PC-9 (cell line): Measurements from ENCODE around the gene HMX1. TPM values are rescaled to one million over a fixed set of nuclear protein-coding genes. Genes with fewer than 3 reads are reported as not detected.

ENCODE experiments used
- BruUV-seq: library from RNA; stranded (reverse); fragments of 400-500 nt; replicated peaks from 2 replicates; lab custom pipeline; 2021; lab: Mats Ljungman, UMichigan
- CTCF ChIA-PET: fragments of 300-600 bp; sonication (Branson Sonifier 250); formaldehyde crosslinking; loops from one replicate; lab custom pipeline; 2022; ENCODE audit warnings: antibody characterized with exemption; lab: Charles Lee
- POLR2A ChIA-PET: fragments of 300-600 bp; sonication (Branson Sonifier 250); formaldehyde crosslinking; loops from one replicate; lab custom pipeline; 2022; ENCODE audit warnings: antibody characterized with exemption; ENCODE audit not compliant: unreplicated experiment; lab: Charles Lee
- DNase-seq, 2 experiments: peaks; one replicate each; pipeline versions ENCODE4 v3.0.0 to v3.0.0-alpha.2; 2015 to 2022; ENCODE audit warnings: mixed read lengths in 1 of 2
- H2AFZ ChIP-seq: fragments of 200-600 bp; sonication (generic); 2 replicates; pipeline ENCODE4 v1.8.1; 2017; ENCODE audit warnings: antibody characterized with exemption
- H3F3A ChIP-seq: fragments of 200-600 bp; sonication (generic); 2 replicates; pipeline ENCODE4 v1.8.1; 2017; ENCODE audit warnings: antibody characterized with exemption, mild to moderate bottlenecking, low read depth; ENCODE audit not compliant: insufficient read depth
- H3K27ac ChIP-seq: fragments of 200-600 bp; sonication (generic); 2 replicates; pipeline ENCODE4 v1.6.1; 2016; ENCODE audit warnings: mixed run types
- H3K27me3 ChIP-seq: fragments of 200-600 bp; sonication (generic); 2 replicates; pipeline ENCODE4 v1.6.1; 2016; ENCODE audit warnings: low read depth, mixed run types; ENCODE audit not compliant: insufficient read depth
- H3K36me3 ChIP-seq: fragments of 200-600 bp; sonication (generic); 2 replicates; pipeline ENCODE4 v1.6.1; 2016; ENCODE audit warnings: low read depth, mixed run types
- H3K4me1 ChIP-seq: fragments of 200-600 bp; sonication (generic); replicated peaks from 2 replicates; pipeline ENCODE4 v1.6.1; 2016; ENCODE audit warnings: mixed run types; ENCODE audit not compliant: insufficient read depth
- H3K4me2 ChIP-seq: fragments of 200-600 bp; sonication (generic); 2 replicates; pipeline ENCODE4 v1.6.1; 2017; ENCODE audit warnings: mixed run types
- H3K4me3 ChIP-seq: fragments of 200-600 bp; sonication (generic); 2 replicates; pipeline ENCODE4 v1.6.1; 2016; ENCODE audit warnings: mixed run types
- H3K79me2 ChIP-seq: fragments of 200-600 bp; sonication (generic); 2 replicates; pipeline ENCODE4 v1.6.1; 2017; ENCODE audit warnings: low read depth, mixed run types
- H3K9me2 ChIP-seq: fragments of 200-600 bp; sonication (generic); 2 replicates; pipeline ENCODE4 v1.8.1; 2017; ENCODE audit warnings: mild to moderate bottlenecking; ENCODE audit not compliant: insufficient read depth
- H3K9me3 ChIP-seq: fragments of 200-600 bp; sonication (generic); 2 replicates; pipeline ENCODE4 v1.8.1; 2016; ENCODE audit warnings: low read depth; ENCODE audit not compliant: insufficient read depth
- H4K20me1 ChIP-seq: fragments of 200-600 bp; sonication (generic); 2 replicates; pipeline ENCODE4 v1.8.1; 2017; ENCODE audit not compliant: insufficient read depth
- CTCF ChIP-seq: fragments of 200-600 bp; sonication (generic); conservative IDR thresholded peaks from 2 replicates; pipeline ENCODE4 v1.6.1; 2017; ENCODE audit warnings: mixed run types, antibody characterized with exemption, mild to moderate bottlenecking, moderate library complexity
- EZH2 ChIP-seq: fragments of 200-600 bp; sonication (generic); IDR thresholded peaks from 2 replicates; pipeline ENCODE4 v1.8.0; 2017; ENCODE audit warnings: antibody characterized with exemption, low read depth
- intact Hi-C: fragments of 100-400 bp; cut with micrococcal nuclease; formaldehyde crosslinking; loops from one replicate; pipeline ENCODE4 v1.10.0; 2022; ENCODE audit not compliant: unreplicated experiment
- total RNA-seq: library from RNA; stranded (reverse); gene quantifications from 2 replicates; pipeline ENCODE4 v1.2.3, GENCODE V29; 2021

The HMX1 gene
- total RNA-seq, 1 experiment from 2014 or later, result not detected

- BruUV-seq, result no TSS peak
These were observed 10.6 kb downstream of the HMX1 start for GRCh38 chr4:8860892-8861575.

GRCh38 chr4:8860096-8860891 is 11.3 kb downstream of the HMX1 start:
- no peaks in the 10 kb centered on the region for H3K4me1 ChIP-seq
- no peaks in the 10 kb centered on the region for H3K79me2 ChIP-seq
- no peaks in the 10 kb centered on the region for H3K36me3 ChIP-seq
- no peak for DNase-seq
- H3K9me3 ChIP-seq, result no peaks in the 10 kb centered on the region
- no peak overlapping the region for H3K4me3 ChIP-seq
- H3F3A ChIP-seq, result no peaks in the 10 kb centered on the region
- BruUV-seq, result no TSS peak
- no peaks in the 10 kb centered on the region for H3K9me2 ChIP-seq
- intact Hi-C loops, result no loop called here
- no peak overlapping the region for H3K4me2 ChIP-seq
- H2AFZ ChIP-seq, result no peak overlapping the region
- CTCF ChIA-PET, result no interaction called here
- no peaks in the 10 kb centered on the region for H4K20me1 ChIP-seq
- H3K27ac ChIP-seq, result no peak overlapping the region
- peaks cover 32% of the 10 kb centered on the region for H3K27me3 ChIP-seq
- POLR2A ChIA-PET, result no interaction called here
- TF ChIP-seq CTCF, result no peak
- TF ChIP-seq EZH2, result no peak

More at GRCh38 chr4:8860892-8861575, 10.6 kb downstream of the HMX1 start:
- ChIA-PET POLR2A (no interaction called here), CTCF (no interaction called here)
- no peaks in the 10 kb centered on the region for H3K4me1 ChIP-seq
- no peak overlapping the region for H3K27ac ChIP-seq
- H3K36me3 ChIP-seq, result no peaks in the 10 kb centered on the region
- H3K79me2 ChIP-seq, result no peaks in the 10 kb centered on the region
- H3F3A ChIP-seq, result no peaks in the 10 kb centered on the region
- H3K27me3 ChIP-seq, result peaks cover 25% of the 10 kb centered on the region
- DNase-seq, result no peak
- TF ChIP-seq CTCF (no peak), EZH2 (no peak)
- no peak overlapping the region for H3K4me3 ChIP-seq
- H2AFZ ChIP-seq, result no peak overlapping the region
- H3K4me2 ChIP-seq, result no peak overlapping the region
- no peaks in the 10 kb centered on the region for H3K9me3 ChIP-seq
- no peaks in the 10 kb centered on the region for H3K9me2 ChIP-seq
- H4K20me1 ChIP-seq, result no peaks in the 10 kb centered on the region
- intact Hi-C loops, result no loop called here

- no peak for DNase-seq
- Histone ChIP-seq H4K20me1 (no peaks in the 10 kb centered on the region), H3K36me3 (no peaks in the 10 kb centered on the region), H2AFZ (no peak overlapping the region), H3K9me3 (no peaks in the 10 kb centered on the region), H3K4me1 (no peaks in the 10 kb centered on the region), H3K27me3 (peaks cover 32% of the 10 kb centered on the region), H3K9me2 (no peaks in the 10 kb centered on the region), H3K79me2 (no peaks in the 10 kb centered on the region), H3K27ac (no peak overlapping the region), H3F3A (no peaks in the 10 kb centered on the region), H3K4me2 (no peak overlapping the region), H3K4me3 (no peak overlapping the region)
- ChIA-PET POLR2A (no interaction called here), CTCF (no interaction called here)
- intact Hi-C loops, result no loop called here
- no peak for TF ChIP-seq CTCF
- TF ChIP-seq EZH2, result no peak
- no TSS peak for BruUV-seq
These were observed 12.0 kb downstream of the HMX1 start for GRCh38 chr4:8859550-8860095.
